Endothelial cell of umbilical vein (primary cell): Measurements from ENCODE around the gene CTXND1.

Experiments
- CTCF ChIP-seq, 2 donors: IDR thresholded peaks; 1 replicate in 1 of 2; 2 replicates in 1 of 2; pipeline ENCODE4 v1.5.1; 2011; ENCODE audit warnings: low read length in 2 of 2, mild to moderate bottlenecking in 2 of 2, moderate library complexity in 2 of 2, control low read depth in 1 of 2, inconsistent platforms in 1 of 2, low read depth in 1 of 2; ENCODE audit not compliant: insufficient read depth in 1 of 2; ENCODE audit errors: extremely low read depth in 1 of 2
- EZH2 ChIP-seq: IDR thresholded peaks from 2 replicates; pipeline ENCODE4 v1.6.1; 2012; ENCODE audit warnings: borderline replicate concordance, low read depth, mild to moderate bottlenecking, moderate library complexity, low read length, inconsistent platforms; ENCODE audit not compliant: severe bottlenecking
- FOS ChIP-seq: IDR thresholded peaks from 2 replicates; pipeline ENCODE4 v1.6.1; 2011; ENCODE audit warnings: mild to moderate bottlenecking, low read length, moderate library complexity, borderline replicate concordance; ENCODE audit not compliant: insufficient read depth

DNA sequence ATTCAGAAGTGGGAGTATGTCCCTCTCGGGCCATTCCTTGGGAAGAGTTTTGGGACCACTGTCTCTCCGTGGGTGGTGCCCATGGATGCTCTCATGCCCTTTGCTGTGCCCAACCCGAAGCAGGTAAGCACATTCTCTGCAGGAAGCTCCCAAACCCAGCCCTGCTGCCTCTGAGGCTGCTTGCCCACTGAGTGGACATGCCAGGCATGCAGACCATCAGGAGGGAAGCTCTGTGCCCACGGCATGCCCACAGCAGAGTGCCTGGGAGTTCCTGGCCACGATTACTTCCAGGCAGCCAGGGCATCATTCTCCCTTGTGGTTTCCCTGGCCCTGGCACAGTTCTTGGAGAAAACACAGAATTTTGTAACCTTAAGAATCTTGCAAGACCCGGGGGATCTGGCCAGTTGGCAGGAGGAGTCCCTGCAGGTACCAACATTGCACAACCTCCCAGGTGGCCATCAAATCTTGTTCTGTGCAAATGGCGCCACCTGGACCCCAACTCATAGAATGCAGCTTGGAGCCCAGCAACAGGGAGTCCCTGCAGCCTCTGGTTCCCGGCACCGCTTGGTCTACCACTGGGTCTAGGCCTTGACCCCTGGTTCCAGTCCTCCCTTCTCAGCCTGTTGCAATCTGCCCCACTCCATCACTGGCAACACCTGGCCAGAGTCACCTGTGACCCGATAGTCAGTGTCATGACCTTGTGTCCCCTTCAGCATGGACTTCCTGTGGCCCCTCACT is 78.8 kb downstream of the CTXND1 start:
- TF ChIP-seq CTCF (IDR thresholded peaks at IDR 0.05; ENCODE audit: extremely low read depth in 1 of 2, insufficient read depth in 1 of 2, low read depth in 1 of 2, low read length in 2 of 2): peak; percentile 75 to 82
- no peak for TF ChIP-seq EZH2
- TF ChIP-seq FOS: no peak
